22Rv1 (cell line): ENCODE results near the gene NOX5.

ENCODE experiments used
- CTCF ChIP-seq: fragments of 450-650 bp; IDR thresholded peaks from 2 replicates; pipeline ENCODE4 v1.5.1; 2017; ENCODE audit warnings: mild to moderate bottlenecking
- ZFX ChIP-seq: fragments of 450-650 bp; IDR thresholded peaks from 2 replicates; pipeline ENCODE4 v1.6.1; 2017; ENCODE audit warnings: antibody characterized with exemption, borderline replicate concordance

GRCh38 chr15:69000091-69000490, 14.4 kb upstream of the NOX5 start:
- no peak for TF ChIP-seq CTCF
- TF ChIP-seq ZFX = no peak
